HL-60 (cell line): ENCODE data around the gene VPS41.

ENCODE experiments used
- GABPA ChIP-seq: IDR thresholded peaks from 2 replicates; pipeline ENCODE4 v1.6.1; 2012; ENCODE audit warnings: low read depth
- POLR2AphosphoS5 ChIP-seq: IDR thresholded peaks from 2 replicates; pipeline ENCODE4 v1.6.1; 2012; ENCODE audit warnings: low read depth
- SPI1 ChIP-seq: IDR thresholded peaks from 2 replicates; pipeline ENCODE4 v1.6.1; 2012; ENCODE audit warnings: low read depth, mild to moderate bottlenecking, borderline replicate concordance
- TF ChIP-seq, protein P1 (sequence below): IDR thresholded peaks from one replicate; pipeline ENCODE4 v1.5.1; 2011; ENCODE audit warnings: low read length, control low read depth, inconsistent platforms; ENCODE audit not compliant: insufficient read depth
- TF ChIP-seq, protein P2 (sequence below): IDR thresholded peaks from 2 replicates; pipeline ENCODE4 v1.6.1; 2012; ENCODE audit warnings: low read depth; ENCODE audit not compliant: insufficient replicate concordance

DNA sequence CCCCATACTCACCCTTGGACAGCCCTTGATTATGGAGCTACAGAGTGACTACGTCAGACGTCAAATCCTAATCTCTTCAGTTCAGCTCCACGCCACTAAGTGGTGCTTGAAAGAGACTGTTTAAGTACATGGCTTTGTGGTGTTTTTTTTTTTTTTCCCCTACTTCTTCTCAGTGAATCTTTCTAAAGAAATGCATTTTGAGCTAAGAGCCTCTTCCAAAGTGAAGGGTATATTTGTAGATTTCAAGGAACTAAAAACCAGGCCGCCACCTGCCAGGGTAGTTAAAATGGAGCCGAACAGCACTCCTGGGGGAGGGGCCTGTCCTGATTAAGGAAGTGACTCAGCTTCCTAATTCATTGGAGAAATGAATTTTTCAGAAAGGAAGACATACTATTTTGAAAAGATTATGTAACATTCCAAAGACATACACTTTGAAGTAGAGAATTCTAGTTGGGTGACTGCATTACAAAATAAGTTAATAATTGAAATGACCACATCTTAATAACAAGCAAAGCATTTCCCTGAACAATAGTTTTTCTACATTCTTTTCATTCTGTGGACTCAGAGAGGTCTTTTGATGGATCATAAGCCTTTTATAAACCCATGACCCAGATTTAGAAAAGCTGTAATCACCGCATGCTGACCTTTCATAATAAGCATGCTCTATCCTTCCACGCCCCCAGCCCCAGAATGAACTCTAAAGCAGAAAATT, 20.6 kb upstream of the VPS41 start:
- TF ChIP-seq GABPA (no peak), POLR2AphosphoS5 (no peak), SPI1 (peak; percentile 58; the same call in 1 of the 2 replicates)
- TF ChIP-seq, protein P1, sequence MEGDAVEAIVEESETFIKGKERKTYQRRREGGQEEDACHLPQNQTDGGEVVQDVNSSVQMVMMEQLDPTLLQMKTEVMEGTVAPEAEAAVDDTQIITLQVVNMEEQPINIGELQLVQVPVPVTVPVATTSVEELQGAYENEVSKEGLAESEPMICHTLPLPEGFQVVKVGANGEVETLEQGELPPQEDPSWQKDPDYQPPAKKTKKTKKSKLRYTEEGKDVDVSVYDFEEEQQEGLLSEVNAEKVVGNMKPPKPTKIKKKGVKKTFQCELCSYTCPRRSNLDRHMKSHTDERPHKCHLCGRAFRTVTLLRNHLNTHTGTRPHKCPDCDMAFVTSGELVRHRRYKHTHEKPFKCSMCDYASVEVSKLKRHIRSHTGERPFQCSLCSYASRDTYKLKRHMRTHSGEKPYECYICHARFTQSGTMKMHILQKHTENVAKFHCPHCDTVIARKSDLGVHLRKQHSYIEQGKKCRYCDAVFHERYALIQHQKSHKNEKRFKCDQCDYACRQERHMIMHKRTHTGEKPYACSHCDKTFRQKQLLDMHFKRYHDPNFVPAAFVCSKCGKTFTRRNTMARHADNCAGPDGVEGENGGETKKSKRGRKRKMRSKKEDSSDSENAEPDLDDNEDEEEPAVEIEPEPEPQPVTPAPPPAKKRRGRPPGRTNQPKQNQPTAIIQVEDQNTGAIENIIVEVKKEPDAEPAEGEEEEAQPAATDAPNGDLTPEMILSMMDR: no peak
- TF ChIP-seq, protein P2, sequence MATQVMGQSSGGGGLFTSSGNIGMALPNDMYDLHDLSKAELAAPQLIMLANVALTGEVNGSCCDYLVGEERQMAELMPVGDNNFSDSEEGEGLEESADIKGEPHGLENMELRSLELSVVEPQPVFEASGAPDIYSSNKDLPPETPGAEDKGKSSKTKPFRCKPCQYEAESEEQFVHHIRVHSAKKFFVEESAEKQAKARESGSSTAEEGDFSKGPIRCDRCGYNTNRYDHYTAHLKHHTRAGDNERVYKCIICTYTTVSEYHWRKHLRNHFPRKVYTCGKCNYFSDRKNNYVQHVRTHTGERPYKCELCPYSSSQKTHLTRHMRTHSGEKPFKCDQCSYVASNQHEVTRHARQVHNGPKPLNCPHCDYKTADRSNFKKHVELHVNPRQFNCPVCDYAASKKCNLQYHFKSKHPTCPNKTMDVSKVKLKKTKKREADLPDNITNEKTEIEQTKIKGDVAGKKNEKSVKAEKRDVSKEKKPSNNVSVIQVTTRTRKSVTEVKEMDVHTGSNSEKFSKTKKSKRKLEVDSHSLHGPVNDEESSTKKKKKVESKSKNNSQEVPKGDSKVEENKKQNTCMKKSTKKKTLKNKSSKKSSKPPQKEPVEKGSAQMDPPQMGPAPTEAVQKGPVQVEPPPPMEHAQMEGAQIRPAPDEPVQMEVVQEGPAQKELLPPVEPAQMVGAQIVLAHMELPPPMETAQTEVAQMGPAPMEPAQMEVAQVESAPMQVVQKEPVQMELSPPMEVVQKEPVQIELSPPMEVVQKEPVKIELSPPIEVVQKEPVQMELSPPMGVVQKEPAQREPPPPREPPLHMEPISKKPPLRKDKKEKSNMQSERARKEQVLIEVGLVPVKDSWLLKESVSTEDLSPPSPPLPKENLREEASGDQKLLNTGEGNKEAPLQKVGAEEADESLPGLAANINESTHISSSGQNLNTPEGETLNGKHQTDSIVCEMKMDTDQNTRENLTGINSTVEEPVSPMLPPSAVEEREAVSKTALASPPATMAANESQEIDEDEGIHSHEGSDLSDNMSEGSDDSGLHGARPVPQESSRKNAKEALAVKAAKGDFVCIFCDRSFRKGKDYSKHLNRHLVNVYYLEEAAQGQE: no peak
